NB4 (cell line): Measurements from ENCODE around the gene ADISSP.
A peak's percentile ranks its signal among the peaks of the same experiment; 100 is the strongest.

Experiments
- POLR2A ChIP-seq: IDR thresholded peaks from 2 replicates; pipeline ENCODE4 v1.6.1; 2011; ENCODE audit warnings: mild to moderate bottlenecking; ENCODE audit not compliant: insufficient read length; ENCODE audit errors: extremely low read depth
- TF ChIP-seq, protein P1 (sequence below): IDR thresholded peaks from one replicate; pipeline ENCODE4 v1.5.1; 2012; ENCODE audit warnings: low read depth, low read length
- TF ChIP-seq, protein P2 (sequence below): IDR thresholded peaks from 2 replicates; pipeline ENCODE4 v1.6.1; 2011; ENCODE audit warnings: low read depth, low read length

DNA sequence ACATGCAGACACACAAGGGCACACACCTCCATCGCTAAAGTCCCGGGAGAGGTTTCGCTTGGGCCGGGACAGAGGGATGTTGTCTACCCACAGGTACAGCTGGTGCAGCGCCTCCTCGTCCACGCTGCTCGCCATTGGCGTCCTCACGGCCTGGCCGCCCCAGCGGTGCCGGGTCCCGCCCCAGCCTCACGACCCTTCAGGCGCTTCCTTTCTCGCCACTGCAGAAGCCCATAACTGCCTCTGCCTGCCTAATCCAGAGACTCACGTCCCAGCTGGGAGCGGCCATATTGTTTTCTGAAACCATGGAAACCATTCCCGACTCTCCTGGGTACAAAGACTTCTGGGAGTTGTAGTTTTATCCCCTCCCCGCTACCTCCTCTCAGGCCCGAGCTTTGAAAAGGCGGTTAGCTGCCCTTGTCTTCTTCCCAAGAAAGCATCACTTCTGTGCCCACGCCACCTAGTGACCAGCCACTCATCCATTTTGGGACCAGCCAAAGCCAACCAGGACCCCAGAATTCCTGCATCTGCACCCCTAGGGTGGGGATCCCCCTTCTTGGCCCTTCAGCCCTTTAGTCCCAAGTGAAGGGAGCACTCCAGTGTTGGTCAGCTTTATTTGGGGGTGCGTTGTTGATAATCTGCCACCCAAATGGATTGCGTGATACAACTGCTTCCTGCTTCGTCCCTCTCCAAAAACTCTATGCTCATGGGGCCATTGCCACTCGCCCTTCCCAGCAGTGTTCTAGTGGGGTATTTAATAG lies 13.8 kb upstream of the ADISSP start, which contains the start of gene SPEF1:
- TF ChIP-seq, protein P1, sequence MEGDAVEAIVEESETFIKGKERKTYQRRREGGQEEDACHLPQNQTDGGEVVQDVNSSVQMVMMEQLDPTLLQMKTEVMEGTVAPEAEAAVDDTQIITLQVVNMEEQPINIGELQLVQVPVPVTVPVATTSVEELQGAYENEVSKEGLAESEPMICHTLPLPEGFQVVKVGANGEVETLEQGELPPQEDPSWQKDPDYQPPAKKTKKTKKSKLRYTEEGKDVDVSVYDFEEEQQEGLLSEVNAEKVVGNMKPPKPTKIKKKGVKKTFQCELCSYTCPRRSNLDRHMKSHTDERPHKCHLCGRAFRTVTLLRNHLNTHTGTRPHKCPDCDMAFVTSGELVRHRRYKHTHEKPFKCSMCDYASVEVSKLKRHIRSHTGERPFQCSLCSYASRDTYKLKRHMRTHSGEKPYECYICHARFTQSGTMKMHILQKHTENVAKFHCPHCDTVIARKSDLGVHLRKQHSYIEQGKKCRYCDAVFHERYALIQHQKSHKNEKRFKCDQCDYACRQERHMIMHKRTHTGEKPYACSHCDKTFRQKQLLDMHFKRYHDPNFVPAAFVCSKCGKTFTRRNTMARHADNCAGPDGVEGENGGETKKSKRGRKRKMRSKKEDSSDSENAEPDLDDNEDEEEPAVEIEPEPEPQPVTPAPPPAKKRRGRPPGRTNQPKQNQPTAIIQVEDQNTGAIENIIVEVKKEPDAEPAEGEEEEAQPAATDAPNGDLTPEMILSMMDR = peak; percentile 77
- TF ChIP-seq POLR2A = no peak
- TF ChIP-seq, protein P2, sequence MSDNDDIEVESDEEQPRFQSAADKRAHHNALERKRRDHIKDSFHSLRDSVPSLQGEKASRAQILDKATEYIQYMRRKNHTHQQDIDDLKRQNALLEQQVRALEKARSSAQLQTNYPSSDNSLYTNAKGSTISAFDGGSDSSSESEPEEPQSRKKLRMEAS = no peak; the same call in 1 of the 2 replicates
